HG02763 (cell line): ENCODE measurements around the gene CACNG6.
"Not testable (repeated sequence)": the region's sequence is repeated elsewhere in the genome, so short reads cannot be mapped to it uniquely, and the experiment has no call there.

Experiments used
- ATAC-seq: cut with Tn5 transposase; IDR thresholded peaks from one replicate; pipeline ENCODE4 v1.9.1; 2021; ENCODE audit warnings: mild to moderate bottlenecking, moderate library complexity; ENCODE audit not compliant: unreplicated experiment

Gene CACNG6

DNA sequence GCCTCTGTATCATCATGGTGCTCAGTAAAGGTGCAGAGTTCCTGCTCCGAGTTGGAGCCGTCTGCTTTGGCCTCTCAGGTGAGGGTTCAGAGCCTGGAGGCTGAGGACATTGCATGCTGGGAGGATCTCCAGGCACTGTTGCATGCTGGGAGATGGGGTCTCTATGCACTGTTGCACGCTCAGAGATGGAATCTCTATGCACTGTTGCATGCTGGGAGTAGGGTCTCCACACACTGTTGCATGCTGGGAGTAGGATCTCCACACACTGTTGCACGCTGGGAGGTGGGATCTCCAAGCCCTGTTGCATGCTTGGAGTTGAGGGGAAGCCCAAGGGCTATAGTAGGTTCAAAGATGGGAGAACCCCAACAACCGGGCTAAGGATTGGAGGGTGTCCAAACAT, 8.3 kb downstream of the CACNG6 start:
- no peak for ATAC-seq

DNA sequence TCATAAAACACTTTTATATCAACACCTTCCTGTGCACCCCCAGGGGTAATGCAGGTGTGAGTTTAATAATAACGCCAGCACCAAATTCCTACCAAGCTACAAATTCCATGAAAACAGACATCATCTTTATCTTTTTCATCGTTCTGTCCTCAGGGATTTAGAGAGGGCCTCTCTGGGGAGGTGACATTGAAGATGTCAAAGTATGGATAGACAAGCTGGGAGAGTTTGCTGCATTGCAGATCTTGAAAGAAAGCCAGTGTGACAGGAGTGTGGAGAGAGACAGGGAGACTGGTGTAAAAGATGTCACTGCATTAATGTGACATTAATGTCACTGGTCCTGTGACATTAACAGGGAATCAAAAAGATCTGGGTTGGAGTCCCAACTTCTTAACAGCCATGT, 10.1 kb downstream of the CACNG6 start:
- ATAC-seq = no peak

GRCh38 chr19:54002495-54003315, 11.3 kb downstream of the CACNG6 start:
- ATAC-seq = no peak

GRCh38 chr19:54009440-54009839, 18.0 kb downstream of the CACNG6 start:
- no peak for ATAC-seq

DNA sequence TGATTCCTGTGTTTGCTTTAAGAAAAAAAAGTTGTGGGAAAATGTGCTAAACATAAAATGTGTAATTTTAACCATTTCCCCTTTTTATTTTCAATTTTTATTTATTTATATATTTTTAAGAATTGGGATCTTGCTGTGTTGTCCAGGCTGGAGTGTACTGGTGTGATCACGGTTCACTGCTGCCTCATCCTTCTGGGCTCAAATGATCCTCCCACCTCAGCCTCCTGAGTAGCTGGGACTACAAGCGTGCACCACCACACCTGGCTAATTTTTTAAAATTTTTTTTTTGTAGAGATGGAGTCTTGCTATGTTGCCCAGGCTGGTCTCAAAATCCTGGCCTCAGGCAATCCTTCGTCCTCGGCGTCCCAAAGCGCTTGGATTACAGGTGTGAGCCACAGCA, 19.0 kb downstream of the CACNG6 start:
- no peak for ATAC-seq

GRCh38 chr19:54011507-54012211, 20.2 kb downstream of the CACNG6 start:
- ATAC-seq = no peak

DNA sequence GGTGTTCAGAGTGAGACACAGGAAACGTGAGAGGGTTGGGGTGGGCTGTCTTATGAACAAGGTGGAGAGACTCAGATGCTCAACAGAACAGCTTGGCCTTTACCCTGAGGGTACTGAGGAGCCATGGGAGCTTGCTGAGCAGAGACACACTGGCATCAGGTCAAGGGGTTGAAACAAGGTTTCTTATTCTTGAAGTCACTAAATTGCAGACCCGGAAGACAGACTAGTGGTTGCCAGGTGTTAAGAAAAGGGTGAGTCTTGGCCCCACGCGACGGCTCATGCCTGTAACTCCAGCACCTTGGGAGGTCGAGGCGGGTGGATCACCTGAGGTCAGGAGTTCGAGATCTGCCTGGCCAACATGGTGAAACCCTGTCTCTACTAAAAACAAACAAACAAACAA, 22.4 kb downstream of the CACNG6 start:
- no peak for ATAC-seq

- ATAC-seq = no peak
Observed at GRCh38 chr19:54014920-54015560, 23.6 kb downstream of the CACNG6 start.

GRCh38 chr19:54017261-54017660, 25.8 kb downstream of the CACNG6 start:
- ATAC-seq = no peak

DNA sequence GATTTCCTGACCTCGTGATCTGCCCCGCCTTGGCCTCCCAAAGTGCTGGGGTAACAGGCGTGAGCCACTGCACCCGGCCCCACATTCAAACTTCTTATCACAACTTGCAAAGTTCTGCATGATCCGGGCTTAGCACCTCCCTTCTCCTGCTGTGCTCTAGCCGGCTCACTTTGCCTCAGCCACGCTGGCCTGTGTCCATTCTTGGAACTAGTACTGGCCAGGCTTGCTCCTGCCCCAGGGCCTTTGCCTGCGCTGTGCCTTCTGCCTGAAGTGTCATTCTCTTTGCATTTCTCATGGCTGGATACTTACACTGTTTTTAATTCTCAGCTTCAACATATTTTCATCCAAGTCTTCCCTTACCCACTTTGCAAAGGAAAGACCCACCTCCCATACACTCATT, 29.9 kb downstream of the CACNG6 start:
- ATAC-seq = no peak

DNA sequence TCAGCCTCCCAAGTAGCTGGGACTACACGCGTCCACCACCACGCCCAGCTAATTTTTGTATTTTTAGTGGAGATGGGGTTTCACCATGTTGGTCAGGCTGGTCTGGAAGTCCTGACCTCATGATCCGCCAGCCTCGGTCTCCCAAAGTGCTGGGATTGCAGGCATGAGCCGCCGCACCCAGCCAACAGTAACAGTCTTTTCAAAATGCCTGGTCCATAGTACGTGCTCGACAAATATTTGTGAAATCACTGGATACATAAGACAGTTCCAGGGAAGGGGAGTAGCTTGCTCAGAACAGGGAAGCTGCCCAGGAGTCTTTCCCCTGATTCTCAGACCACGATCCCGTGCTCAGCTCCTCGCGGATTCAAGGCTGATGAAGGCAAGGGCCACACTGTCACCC, 30.5 kb downstream of the CACNG6 start:
- no peak for ATAC-seq

- no peak for ATAC-seq
Observed at GRCh38 chr19:54023191-54023590, 31.8 kb downstream of the CACNG6 start.

- ATAC-seq = no peak
Observed at GRCh38 chr19:54024660-54025059, 33.2 kb downstream of the CACNG6 start.

- no peak for ATAC-seq
Observed at GRCh38 chr19:54026656-54027055, 35.2 kb downstream of the CACNG6 start.

GRCh38 chr19:54029301-54029700, 37.9 kb downstream of the CACNG6 start:
- ATAC-seq = no peak

GRCh38 chr19:54029930-54030490, 38.6 kb downstream of the CACNG6 start:
- ATAC-seq = no peak

- ATAC-seq = no peak
Observed at GRCh38 chr19:54030895-54031586, 39.6 kb downstream of the CACNG6 start.

DNA sequence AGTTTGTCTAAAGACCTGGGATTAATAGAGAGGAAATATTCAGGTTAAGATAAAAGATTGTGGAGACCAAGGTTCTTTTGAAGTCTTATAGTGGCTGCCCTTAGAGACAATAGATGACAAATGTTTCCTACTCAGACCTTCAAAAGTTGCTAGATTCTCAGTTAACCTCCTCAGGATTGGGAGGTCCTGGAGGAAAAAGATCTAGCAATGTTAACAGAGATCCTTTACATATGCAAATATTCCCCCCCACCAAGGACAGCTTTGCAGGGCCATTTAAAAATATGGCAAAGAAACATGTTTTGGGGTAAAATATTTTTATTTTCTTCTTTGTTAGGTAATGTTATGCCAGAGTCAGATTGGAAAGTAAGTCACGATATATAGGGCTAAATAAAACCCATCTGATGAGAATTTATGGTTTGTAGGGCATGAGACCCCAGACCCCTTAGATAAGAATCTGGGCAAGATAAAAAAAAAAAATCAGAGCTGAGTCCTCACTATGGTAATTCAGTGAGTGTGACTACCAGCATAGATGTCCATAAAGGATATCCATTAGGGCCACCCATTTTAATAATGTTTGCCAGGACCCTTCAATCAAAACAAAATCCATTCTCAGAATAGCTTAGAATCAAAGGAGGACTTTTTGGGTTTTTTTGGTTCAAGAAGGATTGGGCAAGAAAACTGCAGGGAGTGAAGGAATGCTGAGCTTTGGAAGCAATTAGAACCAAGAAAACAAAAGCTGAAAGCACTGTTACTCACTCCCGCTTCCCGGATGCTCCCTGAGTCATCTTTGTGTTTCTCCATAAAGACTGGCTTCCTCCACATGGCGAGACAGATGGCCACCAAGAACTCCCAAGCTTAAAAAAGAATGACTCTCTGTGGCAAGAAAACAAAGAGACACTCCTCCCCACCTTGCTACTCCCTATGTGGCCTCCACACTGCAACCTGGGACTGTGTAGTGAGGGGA, 44.1 kb downstream of the CACNG6 start:
- no peak for ATAC-seq

- ATAC-seq = not testable (repeated sequence)
Observed at GRCh38 chr19:54036542-54036941, 45.1 kb downstream of the CACNG6 start.

DNA sequence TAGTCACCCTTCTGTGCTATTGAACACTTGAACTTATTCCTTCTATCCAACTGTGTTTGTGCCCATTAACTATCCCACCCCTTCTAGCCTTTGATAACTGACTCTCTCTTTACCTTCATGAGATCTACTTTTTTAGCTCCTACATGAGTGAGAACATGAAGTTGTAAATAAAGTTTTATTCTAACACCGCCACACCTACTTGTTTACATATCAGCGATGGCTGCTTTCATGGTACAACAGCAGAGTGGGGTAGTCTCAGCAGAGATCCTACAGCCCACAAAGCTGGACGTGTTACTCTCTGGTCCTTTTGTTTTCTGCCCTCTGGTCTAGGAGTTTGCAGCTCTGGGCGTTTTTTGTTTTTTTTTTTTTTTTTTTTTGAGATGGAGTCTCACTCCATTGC, 48.6 kb downstream of the CACNG6 start:
- no peak for ATAC-seq
